HG03066 (cell line): Measurements from ENCODE around the gene LEMD2.
"Not testable (repeated sequence)": the region's sequence is repeated elsewhere in the genome, so short reads cannot be mapped to it uniquely, and the experiment has no call there.

Experiments
- ATAC-seq: cut with Tn5 transposase; IDR thresholded peaks from one replicate; pipeline ENCODE4 v1.9.1; 2021; ENCODE audit warnings: low read depth; ENCODE audit not compliant: unreplicated experiment

The LEMD2 gene

DNA sequence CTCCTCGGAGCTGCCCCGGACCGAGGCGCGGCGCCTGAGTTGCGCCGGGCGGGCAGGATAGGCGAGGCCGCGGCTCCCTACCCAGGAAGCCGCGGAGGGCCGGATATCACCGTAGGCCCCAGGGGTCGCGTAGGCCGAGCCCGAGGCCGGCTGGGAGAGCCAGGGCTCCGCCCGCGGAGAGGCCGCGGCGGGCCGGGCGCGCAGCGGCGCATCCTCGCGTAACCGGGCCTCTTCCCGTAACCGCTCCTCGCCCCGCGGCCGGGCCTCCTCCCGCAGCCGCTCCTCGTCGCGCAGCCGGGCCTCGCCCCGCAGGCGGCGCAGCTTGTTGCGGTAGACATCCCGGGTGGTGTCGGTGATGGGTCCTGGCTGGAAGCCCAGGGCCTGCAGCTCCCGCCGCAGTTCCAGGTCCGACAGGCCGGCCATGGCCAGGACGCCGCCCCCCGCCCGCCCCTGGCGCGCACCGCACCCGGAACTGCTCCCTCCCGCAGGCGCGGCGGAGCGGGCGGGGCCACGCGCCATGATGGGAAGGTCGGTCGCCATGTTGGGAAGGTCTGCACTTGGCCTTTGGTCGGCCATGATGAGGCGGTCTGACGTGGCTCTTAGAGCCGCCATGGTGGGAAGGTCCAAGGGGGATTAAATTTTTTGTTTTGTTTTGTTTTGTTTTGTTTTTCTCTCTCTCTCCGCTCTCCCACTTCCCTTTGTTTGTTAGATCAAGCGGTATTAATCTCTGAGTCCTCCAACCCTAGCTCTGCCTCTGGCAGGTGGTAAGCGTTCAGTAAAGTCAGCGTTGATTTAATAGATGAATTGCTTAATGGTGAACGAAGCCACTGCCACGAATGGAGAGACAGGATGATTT is at the start of gene LEMD2:
TSS of gene LEMD2 (minus strand) at position 437 of the 856 bp plus-strand sequence. CDS start at position 423, 14 bp downstream.
- ATAC-seq: peak; percentile 90

- ATAC-seq: no peak
Observed at GRCh38 chr6:33837971-33838665, 49.2 kb upstream of the LEMD2 start.

- no peak for ATAC-seq
Observed at GRCh38 chr6:33836806-33837469, 48.0 kb upstream of the LEMD2 start.

DNA sequence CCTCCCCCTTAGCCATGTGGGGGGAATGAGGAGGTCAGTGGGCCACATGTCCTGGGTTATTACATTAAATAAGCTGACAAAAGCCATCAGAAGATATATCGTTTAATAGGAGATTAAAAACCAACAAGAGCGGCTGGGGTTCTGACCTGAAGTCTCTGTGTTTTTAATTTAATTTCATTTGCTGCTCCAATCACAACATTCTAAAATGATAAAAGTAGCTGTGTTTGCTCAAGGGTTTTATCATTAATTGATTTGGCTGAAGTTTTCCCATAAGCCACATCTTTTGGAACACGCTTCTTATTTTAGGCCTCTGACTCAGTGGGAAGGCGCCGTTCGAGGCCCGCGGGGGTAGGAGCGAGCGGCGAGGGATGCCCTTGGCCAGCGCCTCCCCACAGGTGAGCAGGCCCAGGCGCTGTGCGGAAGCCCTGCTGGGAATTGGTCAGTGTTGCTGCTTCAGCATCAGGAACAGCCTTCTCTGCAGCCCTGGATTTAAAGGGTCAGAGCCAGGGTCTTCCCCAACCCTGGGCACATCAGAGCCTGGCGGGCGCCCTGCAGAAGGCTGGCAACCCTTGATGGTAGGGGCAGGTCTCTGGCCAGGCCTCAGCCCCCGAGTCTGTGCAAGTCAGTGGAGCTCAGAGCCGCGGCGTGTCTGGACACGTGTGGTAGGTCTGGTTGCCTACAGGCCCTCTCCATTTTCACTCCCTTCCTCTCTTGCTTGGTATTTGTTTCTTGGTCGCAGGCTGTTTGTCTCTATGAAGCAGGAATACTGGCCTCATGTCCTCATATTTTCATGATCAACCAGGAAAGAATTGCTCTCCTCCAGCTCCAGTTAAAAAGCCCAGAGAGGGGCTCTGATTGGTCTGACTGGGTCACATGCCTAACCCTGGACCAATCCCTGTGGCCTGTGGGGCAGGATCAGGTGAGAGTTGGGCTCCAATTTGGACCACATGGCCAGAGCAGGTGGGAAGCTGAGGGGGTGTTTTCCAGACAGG is 45.8 kb upstream of the LEMD2 start:
- no peak for ATAC-seq

DNA sequence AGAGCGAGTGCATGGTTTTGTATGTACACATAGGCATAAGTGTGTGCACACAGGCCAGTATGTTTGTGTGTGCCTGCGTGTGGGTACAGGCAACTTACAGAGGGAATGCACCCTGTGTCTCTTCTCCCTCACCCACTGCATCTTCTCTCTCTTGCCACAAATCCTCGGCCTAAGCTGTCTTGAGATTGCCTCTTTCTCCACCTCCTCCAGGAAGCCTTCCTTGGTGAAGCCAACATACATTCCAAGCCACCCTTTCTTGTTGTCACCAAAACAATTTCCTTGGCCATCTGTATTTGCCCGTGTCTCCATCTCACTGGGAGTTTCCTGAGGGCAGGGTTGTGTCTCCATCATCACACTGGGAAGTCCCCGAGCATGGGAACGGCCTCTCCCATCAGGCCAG is 44.7 kb upstream of the LEMD2 start:
- no peak for ATAC-seq

GRCh38 chr6:33832831-33833230 is 43.9 kb upstream of the LEMD2 start:
- ATAC-seq: not testable (repeated sequence)

GRCh38 chr6:33831725-33832124 is 42.8 kb upstream of the LEMD2 start:
- ATAC-seq: not testable (repeated sequence)

- ATAC-seq: no peak
Observed at GRCh38 chr6:33830635-33831240, 41.8 kb upstream of the LEMD2 start.

GRCh38 chr6:33828764-33829731 is 40.1 kb upstream of the LEMD2 start:
- no peak for ATAC-seq

GRCh38 chr6:33828452-33828763 is 39.5 kb upstream of the LEMD2 start:
- ATAC-seq: no peak

- no peak for ATAC-seq
Observed at GRCh38 chr6:33827546-33828451, 38.9 kb upstream of the LEMD2 start.

- no peak for ATAC-seq
Observed at GRCh38 chr6:33826537-33826936, 37.6 kb upstream of the LEMD2 start.

DNA sequence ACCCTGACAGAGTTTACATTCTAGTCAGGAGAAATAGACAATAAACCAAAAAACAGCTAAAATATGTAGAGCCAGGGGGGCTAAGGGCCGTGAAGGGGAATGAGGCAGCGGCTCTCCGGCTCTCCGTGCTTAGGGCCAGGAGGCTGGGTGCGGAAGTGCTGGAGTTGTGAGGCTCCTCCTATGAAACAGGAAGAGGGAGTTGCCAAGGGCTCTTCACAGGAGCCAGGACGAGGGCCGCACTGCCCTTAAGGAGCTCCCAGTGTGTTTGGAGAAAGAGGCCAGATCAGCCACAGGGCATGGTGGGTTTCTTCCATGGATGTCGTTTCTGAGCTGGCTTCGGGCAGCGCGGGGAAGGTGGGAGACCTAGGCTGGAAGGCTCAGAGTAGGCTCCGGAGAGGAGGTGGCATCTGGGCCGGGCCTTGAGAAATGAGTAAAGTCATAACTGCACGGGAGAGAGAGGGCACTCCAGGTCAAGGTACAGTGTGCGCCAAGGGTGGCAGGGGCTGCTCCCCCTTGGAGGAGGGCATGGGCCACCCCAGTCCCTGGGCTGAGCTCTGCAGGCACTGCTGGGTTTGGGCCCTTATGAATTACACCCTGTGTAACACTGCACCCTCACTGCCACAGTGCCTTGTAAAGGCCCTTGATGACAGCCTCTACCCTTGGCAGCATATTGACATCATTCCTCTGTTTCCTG is 35.7 kb upstream of the LEMD2 start:
- ATAC-seq: no peak

GRCh38 chr6:33823806-33824205 is 34.9 kb upstream of the LEMD2 start:
- ATAC-seq: no peak

DNA sequence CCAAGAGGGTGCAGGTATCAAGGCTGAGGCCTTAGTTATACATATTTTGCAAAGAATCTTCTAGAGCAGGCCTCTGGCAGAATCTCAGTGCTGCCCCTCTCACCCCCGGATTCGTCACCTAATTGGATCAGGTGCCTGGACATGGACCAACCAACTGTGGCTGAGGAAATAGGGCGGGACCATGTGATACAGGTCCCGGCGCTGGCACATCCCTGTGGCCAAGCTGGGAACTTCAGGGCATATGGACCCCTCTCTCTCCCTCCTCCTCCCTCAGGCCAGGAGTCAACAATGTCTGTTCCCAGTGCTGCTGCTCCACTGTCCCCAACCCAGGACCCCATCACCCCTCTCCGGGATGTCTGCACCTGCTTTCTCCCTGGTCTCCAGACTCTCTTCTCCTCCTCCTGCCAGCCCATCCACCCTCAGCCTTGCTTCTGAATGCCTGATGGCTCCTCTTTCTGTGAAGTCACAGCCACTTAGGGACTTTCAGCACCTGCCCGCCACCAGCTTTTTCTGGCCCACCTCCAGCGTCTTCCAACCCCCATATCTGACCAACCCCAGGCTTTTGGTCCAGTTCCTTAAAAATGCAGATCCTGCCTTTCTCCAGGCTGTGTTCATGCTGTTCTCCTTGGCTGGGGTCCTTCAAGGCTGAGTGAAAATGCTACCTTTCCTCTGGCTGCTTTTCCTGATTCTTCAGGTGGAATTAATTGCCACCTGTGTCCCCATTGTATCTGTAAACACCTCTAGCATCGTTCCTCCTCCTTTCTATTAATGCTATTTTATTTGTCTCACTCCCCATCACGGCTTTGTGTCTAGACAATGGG is 33.9 kb upstream of the LEMD2 start:
- no peak for ATAC-seq

- no peak for ATAC-seq
Observed at GRCh38 chr6:33820784-33821520, 32.0 kb upstream of the LEMD2 start.
